ENCODE measurements around the gene NKAIN2.
"Not testable (repeated sequence)": the region's sequence is repeated elsewhere in the genome, so short reads cannot be mapped to it uniquely, and the experiment has no call there.

The NKAIN2 gene

GRCh38 chr6:123897965-123898364 is 94.3 kb downstream of the NKAIN2 start:
- DNase-seq = no peak

GRCh38 chr6:123898665-123899064 is 95.0 kb downstream of the NKAIN2 start:
- DNase-seq = no peak

GRCh38 chr6:123899745-123900144 is 96.1 kb downstream of the NKAIN2 start:
- no peak for DNase-seq

GRCh38 chr6:123901436-123901835 is 97.8 kb downstream of the NKAIN2 start:
- DNase-seq = no peak

GRCh38 chr6:123902738-123903313 is 99.2 kb downstream of the NKAIN2 start:
- no peak for DNase-seq

GRCh38 chr6:123904228-123904627 is 100.6 kb downstream of the NKAIN2 start:
- DNase-seq = no peak

GRCh38 chr6:123908797-123909196 is 105.1 kb downstream of the NKAIN2 start:
- DNase-seq = no peak

GRCh38 chr6:123909989-123910388 is 106.3 kb downstream of the NKAIN2 start:
- no peak for DNase-seq

- no peak for DNase-seq
These were observed 110.2 kb downstream of the NKAIN2 start for GRCh38 chr6:123913863-123914262.

GRCh38 chr6:123923379-123923778 is 119.7 kb downstream of the NKAIN2 start:
- not testable (repeated sequence) for DNase-seq

GRCh38 chr6:123925350-123925749 is 121.7 kb downstream of the NKAIN2 start:
- peak; percentile 56 for DNase-seq

GRCh38 chr6:123925842-123926399 is 122.3 kb downstream of the NKAIN2 start:
- no peak for DNase-seq

- DNase-seq = no peak
These were observed 124.9 kb downstream of the NKAIN2 start for GRCh38 chr6:123928529-123928928.

- DNase-seq = no peak
These were observed 128.3 kb downstream of the NKAIN2 start for GRCh38 chr6:123931928-123932327.

- DNase-seq = no peak
These were observed 136.9 kb downstream of the NKAIN2 start for GRCh38 chr6:123940551-123940950.

GRCh38 chr6:123941855-123942254 is 138.2 kb downstream of the NKAIN2 start:
- no peak for DNase-seq

GRCh38 chr6:123945386-123945785 is 141.7 kb downstream of the NKAIN2 start:
- DNase-seq = no peak

- no peak for DNase-seq
These were observed 150.3 kb downstream of the NKAIN2 start for GRCh38 chr6:123953920-123954319.

- no peak for DNase-seq
These were observed 153.0 kb downstream of the NKAIN2 start for GRCh38 chr6:123956492-123957139.

GRCh38 chr6:123962508-123962907 is 158.8 kb downstream of the NKAIN2 start:
- DNase-seq = no peak

GRCh38 chr6:123965894-123966293 is 162.2 kb downstream of the NKAIN2 start:
- DNase-seq = no peak

GRCh38 chr6:123966618-123967017 is 163.0 kb downstream of the NKAIN2 start:
- no peak for DNase-seq

GRCh38 chr6:123967905-123968304 is 164.2 kb downstream of the NKAIN2 start:
- no peak for DNase-seq

- DNase-seq = no peak
These were observed 169.1 kb downstream of the NKAIN2 start for GRCh38 chr6:123972600-123973294.
